Astrocyte of the spinal cord (primary cell): Measurements from ENCODE around the gene YTHDF1.

ENCODE experiments used
- DNase-seq: peaks from one replicate; pipeline ENCODE4 v3.0.0; 2011; ENCODE audit warnings: low read depth, low spot score
- H3K4me3 ChIP-seq: 2 replicates; pipeline ENCODE4 v1.5.1; 2011; ENCODE audit warnings: low read depth, mild to moderate bottlenecking, low read length, moderate library complexity
- in situ Hi-C: cut with HindIII; loops from 2 replicates; pipeline ENCODE4 v1.10.0; 2017; ENCODE audit warnings: low sequenced_read_pairs
- TF ChIP-seq, protein P1 (sequence below): IDR thresholded peaks from 2 replicates; pipeline ENCODE4 v1.5.1; 2012; ENCODE audit warnings: low read depth, mild to moderate bottlenecking, low read length, inconsistent platforms

YTHDF1 gene

DNA sequence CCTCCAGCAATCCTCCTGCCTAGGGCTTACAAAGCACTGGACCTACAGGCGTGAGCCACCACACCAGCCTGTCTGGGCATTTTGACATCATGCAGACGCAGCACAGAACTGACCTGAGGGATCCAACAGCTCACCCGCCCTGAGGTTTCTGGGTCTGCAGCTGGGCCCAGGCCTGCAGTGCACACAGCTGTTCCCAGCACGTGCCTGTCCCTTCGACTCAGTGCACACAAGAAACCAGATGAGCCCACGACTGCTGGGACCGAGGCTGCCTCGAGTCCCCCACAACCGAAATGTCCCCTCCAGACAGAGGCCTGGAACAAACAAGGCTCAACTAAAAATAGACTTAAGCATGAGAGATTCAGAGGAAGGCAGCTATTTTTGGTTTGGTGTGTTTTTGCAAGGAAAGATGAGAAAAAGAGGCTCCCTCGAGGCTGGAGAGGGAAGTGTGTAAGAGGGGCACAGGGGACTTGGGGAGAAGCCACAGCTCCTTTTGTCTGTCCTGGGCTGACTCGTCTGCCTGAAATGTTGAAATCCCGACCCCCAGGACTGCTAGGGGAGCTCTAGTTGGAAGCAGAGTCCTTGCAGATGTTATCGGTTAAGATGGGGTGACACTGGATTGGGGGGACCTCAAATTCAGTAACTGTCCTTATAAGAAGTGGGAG is 66.3 kb downstream of the YTHDF1 start:
- TF ChIP-seq, protein P1, sequence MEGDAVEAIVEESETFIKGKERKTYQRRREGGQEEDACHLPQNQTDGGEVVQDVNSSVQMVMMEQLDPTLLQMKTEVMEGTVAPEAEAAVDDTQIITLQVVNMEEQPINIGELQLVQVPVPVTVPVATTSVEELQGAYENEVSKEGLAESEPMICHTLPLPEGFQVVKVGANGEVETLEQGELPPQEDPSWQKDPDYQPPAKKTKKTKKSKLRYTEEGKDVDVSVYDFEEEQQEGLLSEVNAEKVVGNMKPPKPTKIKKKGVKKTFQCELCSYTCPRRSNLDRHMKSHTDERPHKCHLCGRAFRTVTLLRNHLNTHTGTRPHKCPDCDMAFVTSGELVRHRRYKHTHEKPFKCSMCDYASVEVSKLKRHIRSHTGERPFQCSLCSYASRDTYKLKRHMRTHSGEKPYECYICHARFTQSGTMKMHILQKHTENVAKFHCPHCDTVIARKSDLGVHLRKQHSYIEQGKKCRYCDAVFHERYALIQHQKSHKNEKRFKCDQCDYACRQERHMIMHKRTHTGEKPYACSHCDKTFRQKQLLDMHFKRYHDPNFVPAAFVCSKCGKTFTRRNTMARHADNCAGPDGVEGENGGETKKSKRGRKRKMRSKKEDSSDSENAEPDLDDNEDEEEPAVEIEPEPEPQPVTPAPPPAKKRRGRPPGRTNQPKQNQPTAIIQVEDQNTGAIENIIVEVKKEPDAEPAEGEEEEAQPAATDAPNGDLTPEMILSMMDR, result no peak
- DNase-seq, result no peak
- no peak overlapping the region for H3K4me3 ChIP-seq
- in situ Hi-C loops, result no loop called here

- DNase-seq, result no peak
- in situ Hi-C loops, result no loop called here
- TF ChIP-seq, protein P1, result no peak
- H3K4me3 ChIP-seq, result no peak overlapping the region
Observed at GRCh38 chr20:63148696-63149095, 67.2 kb downstream of the YTHDF1 start.

DNA sequence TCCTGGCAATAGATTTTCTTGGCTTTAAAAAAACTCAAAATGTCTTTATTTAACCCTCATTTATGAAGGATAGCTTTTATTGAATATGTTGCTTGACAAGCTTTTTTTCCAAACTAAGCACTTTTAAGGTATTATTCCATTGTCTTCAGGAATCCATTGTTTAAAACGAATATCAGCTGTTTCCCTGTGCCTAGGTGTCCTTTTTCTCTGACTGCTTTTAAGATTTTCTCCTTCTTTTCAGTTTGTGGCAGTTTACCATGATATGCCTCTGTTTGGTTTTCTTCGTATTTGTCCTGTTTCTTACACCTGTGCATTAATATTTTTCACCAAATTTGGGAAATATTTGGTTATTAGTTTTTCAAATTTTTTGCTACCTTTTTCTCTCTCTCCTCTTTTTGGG is 68.4 kb downstream of the YTHDF1 start:
- DNase-seq, result no peak
- no peak overlapping the region for H3K4me3 ChIP-seq
- in situ Hi-C loops, result no loop called here
- TF ChIP-seq, protein P1, result no peak
